Measurements from ENCODE around the gene NFIB.

The NFIB gene

GRCh38 chr9:14307989-14308852 is 5.7 kb downstream of the NFIB start:
- no peak for DNase-seq (ENCODE audit: low read depth in 1 of 2, low spot score in 1 of 2)

- DNase-seq (ENCODE audit: low read depth in 1 of 2, low spot score in 1 of 2): no peak
Measured at GRCh38 chr9:14306672-14307660, 7.0 kb downstream of the NFIB start.

GRCh38 chr9:14306188-14306587 is 7.8 kb downstream of the NFIB start:
- no peak for DNase-seq (ENCODE audit: low read depth in 1 of 2, low spot score in 1 of 2)

DNA sequence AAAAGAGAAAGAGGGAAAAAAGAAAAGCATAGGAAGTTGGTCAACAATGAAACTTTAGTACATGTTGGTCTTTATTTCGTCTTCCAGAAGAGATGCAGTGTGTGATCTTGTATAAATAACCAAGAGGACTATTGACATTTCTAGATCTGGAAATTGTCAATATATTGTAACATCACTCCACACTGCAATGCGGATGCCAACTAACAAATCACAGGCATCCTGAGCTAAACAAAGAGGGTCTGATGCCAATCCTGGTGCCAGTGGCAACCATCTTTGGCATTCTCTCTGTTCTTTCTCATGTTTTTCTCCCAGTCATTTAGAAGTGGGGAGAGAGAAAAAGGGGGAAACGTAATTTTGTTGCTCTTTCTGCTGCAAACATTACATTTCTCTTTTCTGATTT is 9.7 kb downstream of the NFIB start:
- no peak for DNase-seq (ENCODE audit: low read depth in 1 of 2, low spot score in 1 of 2)

DNA sequence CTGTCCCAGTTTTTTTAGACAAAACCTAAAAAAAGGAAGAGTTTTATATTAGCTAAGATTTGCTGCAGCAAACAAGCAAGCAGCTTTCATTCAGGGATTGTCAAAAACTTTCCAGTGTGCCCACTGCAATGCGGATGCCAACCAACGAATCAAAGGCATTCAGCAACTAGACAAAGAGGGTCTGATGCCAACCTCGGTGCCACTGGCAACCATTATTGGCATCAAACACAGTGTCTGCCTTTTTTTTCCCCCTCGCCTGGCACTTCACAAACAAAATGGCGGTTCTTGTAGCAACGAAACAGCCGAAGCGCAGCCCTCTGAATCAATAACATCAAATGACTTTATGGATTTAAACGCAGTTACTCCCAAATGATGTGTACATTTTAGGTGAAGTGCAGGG is 10.4 kb downstream of the NFIB start:
- DNase-seq (ENCODE audit: low read depth in 1 of 2, low spot score in 1 of 2): no peak

DNA sequence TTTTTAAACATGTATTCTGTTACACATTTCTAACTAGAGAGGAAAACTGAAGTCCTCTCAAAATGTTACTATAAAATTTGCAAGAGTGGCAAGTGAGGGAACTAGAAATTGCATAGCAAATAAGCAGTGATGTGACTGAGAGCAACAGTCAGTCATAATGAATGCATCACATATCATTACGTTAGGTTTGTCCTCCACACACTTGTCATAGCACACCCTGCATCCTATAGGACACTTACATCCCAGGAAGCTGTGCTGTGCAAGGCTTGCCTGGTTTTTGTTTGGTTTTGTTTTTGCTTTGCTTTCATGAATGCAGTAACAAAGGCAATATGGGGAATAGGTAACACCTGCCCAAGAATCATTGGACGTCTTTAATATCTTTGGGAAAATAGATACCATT is 10.8 kb downstream of the NFIB start:
- DNase-seq (ENCODE audit: low read depth in 1 of 2, low spot score in 1 of 2): no peak

DNA sequence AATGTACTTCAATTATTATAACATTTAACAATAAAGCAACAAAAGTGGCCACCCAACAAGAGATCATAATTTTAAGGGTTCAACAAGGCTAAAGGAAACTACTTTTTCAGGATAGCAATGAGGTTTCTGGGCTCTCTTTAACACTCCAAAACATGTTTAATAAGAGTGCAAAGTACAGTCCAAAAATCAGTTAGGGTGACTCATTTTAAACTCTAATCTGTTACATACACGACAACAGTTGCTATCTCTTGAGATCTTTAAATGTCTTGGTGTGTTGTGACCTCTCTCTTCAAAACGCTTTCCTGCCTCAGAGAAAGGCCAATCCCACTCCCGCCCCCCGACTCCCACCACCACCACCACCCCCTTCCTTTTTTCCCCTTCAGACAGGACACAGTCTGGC is 11.5 kb downstream of the NFIB start:
- no peak for DNase-seq (ENCODE audit: low read depth in 1 of 2, low spot score in 1 of 2)

DNA sequence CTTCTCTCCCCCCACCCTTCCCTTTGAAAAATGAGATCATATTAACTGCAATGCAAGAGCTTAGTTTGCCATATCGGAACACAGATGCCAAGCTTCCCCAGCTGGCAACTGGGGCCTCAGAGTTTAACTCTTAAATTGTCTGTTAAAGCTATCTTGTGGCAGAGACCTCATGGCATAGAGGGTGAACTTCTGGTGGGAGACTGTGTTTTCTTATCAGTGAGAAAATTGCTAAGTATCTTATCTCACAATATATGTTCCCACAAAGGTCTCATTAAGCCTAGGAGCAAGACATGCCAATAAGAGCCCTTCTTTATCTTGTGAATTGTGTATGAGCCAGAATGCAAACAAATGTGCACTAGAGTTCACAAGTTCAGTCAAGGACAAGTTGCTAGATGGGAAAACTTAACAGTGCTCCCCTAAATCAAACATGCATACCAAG is 12.3 kb downstream of the NFIB start:
- no peak for DNase-seq (ENCODE audit: low read depth in 1 of 2, low spot score in 1 of 2)

DNA sequence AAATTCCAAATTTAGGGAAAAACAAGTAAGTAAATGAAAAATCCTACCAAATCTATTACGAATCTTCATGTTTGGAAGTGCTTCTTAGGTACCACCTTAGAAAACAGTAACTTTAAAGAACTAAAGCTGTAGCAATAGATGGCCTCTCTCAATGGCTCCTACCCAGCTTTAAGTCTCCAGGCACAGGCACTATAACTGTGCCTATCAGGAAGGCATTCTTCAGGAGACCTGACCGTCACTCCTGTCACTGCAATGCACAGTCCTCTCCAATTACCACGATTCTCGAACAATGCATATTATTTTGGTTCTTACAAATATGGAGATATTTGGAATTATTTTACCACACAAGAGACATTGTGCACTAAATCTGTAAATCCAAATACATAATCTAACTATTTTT is 12.9 kb downstream of the NFIB start:
- no peak for DNase-seq (ENCODE audit: low read depth in 1 of 2, low spot score in 1 of 2)

- no peak for DNase-seq (ENCODE audit: low read depth in 1 of 2, low spot score in 1 of 2)
Measured at GRCh38 chr9:14300588-14300987, 13.4 kb downstream of the NFIB start.

GRCh38 chr9:14300040-14300439 is 13.9 kb downstream of the NFIB start:
- DNase-seq (ENCODE audit: low read depth in 1 of 2, low spot score in 1 of 2): no peak

DNA sequence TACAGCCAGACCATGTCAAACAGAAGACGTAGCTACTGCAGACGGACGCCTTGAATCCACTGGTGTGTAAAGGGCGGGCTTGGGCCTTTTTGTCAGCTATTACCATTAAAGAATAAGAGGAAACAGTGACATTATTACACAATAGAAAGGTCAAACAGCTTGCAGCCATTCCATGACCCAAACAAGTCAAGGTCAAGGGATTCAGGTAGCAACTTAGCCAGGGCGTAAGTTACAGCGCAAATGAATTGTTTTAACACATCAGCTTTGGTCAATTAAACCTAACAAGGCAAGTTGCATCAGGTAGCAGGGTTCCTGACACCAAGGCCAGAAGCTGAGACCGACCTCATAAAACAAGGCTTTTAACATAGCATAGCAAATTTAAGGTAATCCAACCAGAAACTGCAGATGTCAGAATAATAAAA is 15.3 kb downstream of the NFIB start:
- no peak for DNase-seq (ENCODE audit: low read depth in 1 of 2, low spot score in 1 of 2)

DNA sequence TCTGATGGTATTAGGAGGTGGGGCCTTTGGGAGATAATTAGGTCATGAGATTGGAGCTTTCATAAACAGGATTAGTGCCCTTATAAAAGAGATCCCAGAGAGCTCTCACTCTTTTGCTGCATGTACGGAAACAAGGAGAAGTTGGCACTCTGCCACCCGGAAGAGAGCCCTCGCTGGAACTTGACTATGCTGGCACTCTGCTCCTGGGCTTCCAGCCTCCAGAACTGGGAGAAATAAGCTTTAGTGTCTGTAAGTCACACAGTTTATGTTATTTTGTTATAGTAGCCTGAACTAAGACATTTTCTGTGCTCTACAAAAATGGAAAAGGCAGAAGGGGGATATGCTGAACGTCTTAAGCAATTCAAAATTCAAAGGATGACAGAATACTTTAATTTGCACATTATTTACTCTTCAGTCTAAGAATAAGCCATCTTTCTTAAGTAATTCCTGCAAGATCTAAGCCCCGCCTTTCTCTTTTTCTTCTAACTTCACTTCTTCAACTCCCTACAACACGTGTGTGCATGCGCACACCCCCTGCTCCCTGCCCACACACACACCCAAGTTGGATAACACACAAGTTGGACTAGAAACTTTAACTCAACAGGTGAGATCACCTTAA is 17.3 kb downstream of the NFIB start:
- DNase-seq (ENCODE audit: low read depth in 1 of 2, low spot score in 1 of 2): no peak

DNA sequence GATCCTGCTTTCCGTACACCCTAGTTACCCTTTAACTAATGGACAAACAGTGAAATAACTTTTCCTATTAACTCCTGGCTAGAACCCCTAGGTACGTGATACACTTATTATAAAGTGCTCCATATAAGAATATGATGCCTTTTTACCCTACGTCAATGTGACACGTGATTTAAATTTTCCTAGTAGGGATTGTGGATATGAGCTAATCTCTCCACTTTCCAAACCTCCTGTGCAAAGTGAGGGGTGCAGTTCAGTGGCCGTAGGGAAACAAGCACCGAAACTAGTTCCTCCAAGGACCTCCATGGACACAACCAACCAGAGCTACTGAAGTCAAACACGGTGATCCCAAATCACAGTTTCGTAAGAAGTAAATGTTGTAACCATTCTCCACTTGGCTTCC is 19.3 kb downstream of the NFIB start:
- DNase-seq (ENCODE audit: low read depth in 1 of 2, low spot score in 1 of 2): no peak

DNA sequence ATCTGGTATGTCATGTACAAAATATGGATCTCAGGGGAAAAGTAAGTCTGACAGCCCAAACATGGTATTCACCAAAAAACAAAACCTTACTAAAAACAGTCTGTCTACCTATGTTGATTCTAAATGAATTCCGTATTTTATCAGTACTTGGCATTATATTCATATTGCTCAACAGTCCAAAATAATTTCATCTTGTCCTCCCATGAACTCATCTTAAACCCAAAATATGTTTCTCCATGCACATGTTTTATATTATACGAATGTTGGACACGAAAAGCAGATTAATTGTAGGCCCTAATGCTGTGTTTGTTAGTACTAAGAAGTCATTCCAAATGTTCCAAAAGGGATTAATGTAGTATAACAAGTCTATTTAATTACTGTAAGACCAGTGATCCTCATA is 20.1 kb downstream of the NFIB start:
- no peak for DNase-seq (ENCODE audit: low read depth in 1 of 2, low spot score in 1 of 2)

DNA sequence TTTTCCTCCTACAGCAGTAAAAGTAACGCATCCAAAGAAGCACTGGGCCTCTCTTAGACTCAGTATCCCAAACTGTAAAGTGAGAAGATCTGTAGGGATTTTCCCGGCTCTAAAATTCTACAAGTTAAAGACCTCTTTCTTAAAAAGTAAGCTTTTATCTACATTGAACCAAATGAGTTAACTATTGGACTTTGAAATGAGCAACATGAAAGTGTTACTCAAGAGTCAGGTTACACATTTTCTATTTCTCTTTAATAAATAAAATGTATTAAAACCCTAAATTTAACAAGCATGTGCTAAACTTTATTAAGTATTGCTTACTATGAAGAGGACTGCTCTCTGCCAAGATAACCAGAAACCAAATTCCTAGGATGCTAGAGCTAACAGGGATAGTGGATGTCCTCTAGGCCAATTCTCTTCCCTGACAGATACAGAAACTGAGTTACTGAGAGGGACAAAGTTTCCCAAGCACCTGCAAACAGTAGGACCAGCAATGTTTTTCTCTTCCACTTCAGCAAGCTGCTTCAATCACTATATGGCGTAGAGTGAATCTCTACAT is 21.7 kb downstream of the NFIB start:
- DNase-seq (ENCODE audit: low read depth in 1 of 2, low spot score in 1 of 2): no peak

DNA sequence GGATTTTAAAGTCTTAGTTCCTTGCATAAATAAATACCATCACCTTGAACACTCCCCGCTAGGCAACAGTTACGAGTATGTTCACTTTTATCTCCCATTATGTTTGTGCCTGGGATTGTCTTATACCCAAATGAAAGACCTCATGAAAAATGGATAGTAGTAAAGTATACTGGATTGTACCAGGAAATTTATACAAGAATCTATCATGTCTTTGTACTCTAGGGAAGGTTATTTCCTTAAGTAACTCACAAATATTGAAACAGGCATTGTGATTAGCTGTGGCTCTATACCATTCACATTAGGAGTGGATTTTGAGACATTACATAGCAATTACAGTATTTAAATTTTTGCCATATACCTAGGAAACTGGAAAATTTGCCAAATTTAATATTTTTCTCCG is 24.0 kb downstream of the NFIB start:
- no peak for DNase-seq (ENCODE audit: low read depth in 1 of 2, low spot score in 1 of 2)

GRCh38 chr9:14288433-14288832 is 25.5 kb downstream of the NFIB start:
- no peak for DNase-seq (ENCODE audit: low read depth in 1 of 2, low spot score in 1 of 2)

GRCh38 chr9:14286121-14286520 is 27.8 kb downstream of the NFIB start:
- no peak for DNase-seq (ENCODE audit: low read depth in 1 of 2, low spot score in 1 of 2)

DNA sequence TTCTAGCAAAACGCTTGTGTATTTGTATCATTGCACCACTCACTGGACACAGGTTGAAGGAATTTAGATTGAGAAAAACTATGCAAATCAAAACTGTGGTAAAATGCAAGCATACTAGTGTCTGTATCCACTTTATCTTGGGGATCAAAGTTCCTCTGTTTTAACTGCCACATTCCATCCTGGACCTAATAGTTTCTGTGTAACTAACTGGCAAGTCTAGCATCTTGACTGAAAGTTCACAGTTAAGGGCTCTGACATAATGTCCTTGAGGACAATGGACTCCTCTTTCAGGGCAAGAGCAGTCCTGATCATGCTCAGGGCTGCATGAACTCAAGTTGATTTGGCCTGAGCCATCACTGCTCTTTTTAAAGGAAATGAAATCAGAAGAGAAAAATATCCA is 30.7 kb downstream of the NFIB start:
- DNase-seq (ENCODE audit: low read depth in 1 of 2, low spot score in 1 of 2): no peak

GRCh38 chr9:14281876-14282275 is 32.1 kb downstream of the NFIB start:
- DNase-seq (ENCODE audit: low read depth in 1 of 2, low spot score in 1 of 2): no peak

All from stimulated activated CD4-positive, alpha-beta T cell treated with anti-CD3 and anti-CD28 coated beads, Interleukin-15, amount 100 ng/mL, for 1 hour (primary cell).